GM21515 (cell line): ENCODE results near the gene PALMD.

Experiments used
- ATAC-seq: cut with Tn5 transposase; IDR thresholded peaks from one replicate; pipeline ENCODE4 v1.9.1; 2021; ENCODE audit not compliant: unreplicated experiment

The PALMD gene

GRCh38 chr1:99645699-99646531 is at the start of gene PALMD:
PALMD (plus strand) TSS chr1:99646113; CDS start chr1:99646318, 205 bp downstream.
- ATAC-seq, result no peak

GRCh38 chr1:99598738-99599411 is 47.0 kb upstream of the PALMD start:
- no peak for ATAC-seq

GRCh38 chr1:99599678-99600175 is 46.2 kb upstream of the PALMD start:
- no peak for ATAC-seq

GRCh38 chr1:99600782-99601181 is 45.1 kb upstream of the PALMD start:
- ATAC-seq, result no peak

- no peak for ATAC-seq
Observed at GRCh38 chr1:99601208-99601607, 44.7 kb upstream of the PALMD start.

GRCh38 chr1:99601709-99602403 is 44.1 kb upstream of the PALMD start:
- ATAC-seq, result no peak

GRCh38 chr1:99602404-99602969 is 43.4 kb upstream of the PALMD start:
- no peak for ATAC-seq

- no peak for ATAC-seq
Observed at GRCh38 chr1:99603699-99604560, 42.0 kb upstream of the PALMD start.

- ATAC-seq, result no peak
Observed at GRCh38 chr1:99606306-99606705, 39.6 kb upstream of the PALMD start.

- no peak for ATAC-seq
Observed at GRCh38 chr1:99607590-99607989, 38.3 kb upstream of the PALMD start.

GRCh38 chr1:99608058-99608457 is 37.9 kb upstream of the PALMD start:
- ATAC-seq, result no peak

GRCh38 chr1:99613716-99614115 is 32.2 kb upstream of the PALMD start:
- ATAC-seq, result no peak

GRCh38 chr1:99614728-99615127 is 31.2 kb upstream of the PALMD start:
- no peak for ATAC-seq

- no peak for ATAC-seq
Observed at GRCh38 chr1:99619583-99619982, 26.3 kb upstream of the PALMD start.

- no peak for ATAC-seq
Observed at GRCh38 chr1:99621340-99621901, 24.5 kb upstream of the PALMD start.

- ATAC-seq, result no peak
Observed at GRCh38 chr1:99622702-99623347, 23.1 kb upstream of the PALMD start.

GRCh38 chr1:99623554-99623953 is 22.4 kb upstream of the PALMD start:
- no peak for ATAC-seq

GRCh38 chr1:99627615-99628014 is 18.3 kb upstream of the PALMD start:
- no peak for ATAC-seq

- ATAC-seq, result no peak
Observed at GRCh38 chr1:99629164-99629563, 16.7 kb upstream of the PALMD start.
